ENCODE data around the gene LDB3. TPM values are rescaled to one million over a fixed set of nuclear protein-coding genes. Genes with fewer than 3 reads are reported as not detected.

LDB3 gene
- total and polyA plus RNA-seq, 9 of the 15 experiments (the other 6 are each of a cell fraction or from before 2014, with no cell fraction given): 0.03 TPM; not detected in 8

GRCh38 chr10:86692664-86693063, 24.4 kb downstream of the LDB3 start:
- in situ Hi-C loops (cut with MboI) (no loop called here), intact Hi-C loops (cut with micrococcal nuclease) (no loop called here)
- POLR2A ChIA-PET: interaction anchor here (0.7 kb wide), 1 partner anchor 299 kb away, joined by 3 read pairs; no protein-coding TSS in a partner anchor

More at GRCh38 chr10:86692664-86693063, 24.4 kb downstream of the LDB3 start:
- H3K4me2 ChIP-seq (ENCODE audit: insufficient read depth, low read length): no peak overlapping the region
- H3K9me3 ChIP-seq (replicated peaks; ENCODE audit: control insufficient read depth, insufficient read depth, low read depth, low read length): no peaks in the 10 kb centered on the region
- H2AFZ ChIP-seq (ENCODE audit: low read depth, low read length): no peak overlapping the region
- no peak for FAIRE-seq
- BruUV-seq (replicated peaks): no TSS peak
- H3K79me2 ChIP-seq (ENCODE audit: control insufficient read depth, insufficient read depth, low read length): no peaks in the 10 kb centered on the region
- TF ChIP-seq RBM17 (IDR thresholded peaks at IDR 0.05; ENCODE audit: borderline replicate concordance, low read depth, low read length): no peak
- TF ChIP-seq RBM15 (IDR thresholded peaks at IDR 0.05; ENCODE audit: insufficient read depth, low read length): no peak
- no peak for TF ChIP-seq E2F4 (CRISPR knock-in tag; IDR thresholded peaks at IDR 0.05; ENCODE audit: low read depth)
- no peak for TF ChIP-seq ZNF184 (CRISPR knock-in tag; IDR thresholded peaks at IDR 0.05)
- TF ChIP-seq ATF6 (CRISPR knock-in tag; IDR thresholded peaks at IDR 0.05): no peak
- no peak for TF ChIP-seq RFX1 (IDR thresholded peaks at IDR 0.05)
- no peak for TF ChIP-seq ESRRA (IDR thresholded peaks at IDR 0.05; ENCODE audit: borderline replicate concordance, low read depth)
- TF ChIP-seq CBFA2T3 (IDR thresholded peaks at IDR 0.05): no peak
- TF ChIP-seq TSC22D4 (tag; IDR thresholded peaks at IDR 0.05): no peak
- TF ChIP-seq KLF13 (tag; IDR thresholded peaks at IDR 0.05; ENCODE audit: borderline replicate concordance, low read depth): no peak
- TF ChIP-seq JUNB (CRISPR knock-in tag; conservative IDR thresholded peaks at IDR 0.05): no peak
- TF ChIP-seq CREB1 (IDR thresholded peaks at IDR 0.05): no peak
- TF ChIP-seq CREB1 (CRISPR knock-in tag; IDR thresholded peaks at IDR 0.05): no peak
- TF ChIP-seq GABPA (tag; conservative IDR thresholded peaks at IDR 0.05; ENCODE audit: low read depth): no peak
- no peak for TF ChIP-seq HINFP (tag; conservative IDR thresholded peaks at IDR 0.05; ENCODE audit: low read depth)
- no peak for TF ChIP-seq ZNF41 (CRISPR knock-in tag; conservative IDR thresholded peaks at IDR 0.05)
- TF ChIP-seq STAT5B (CRISPR knock-in tag; IDR thresholded peaks at IDR 0.05): no peak
- TF ChIP-seq ARID2 (IDR thresholded peaks at IDR 0.05): no peak
- no peak for TF ChIP-seq ZNF274 (IDR thresholded peaks at IDR 0.05; ENCODE audit: borderline replicate concordance, low read depth, low read length)
- TF ChIP-seq EP400 (IDR thresholded peaks at IDR 0.05): no peak
- CTCF ChIA-PET (ENCODE audit: low intra/inter-chr PET ratio): no interaction called here
- no peak overlapping the region for H3K27ac ChIP-seq (ENCODE audit: extremely low read depth, low read depth, low read length)
- DNase-seq (ENCODE audit: extremely low read depth in 1 of 4, low spot score in 3 of 4): no peak
- H3K9me1 ChIP-seq (ENCODE audit: control insufficient read depth, insufficient read depth, low read length): peaks cover 3% of the 10 kb centered on the region
- H3K27me3 ChIP-seq (ENCODE audit: control insufficient read depth in 2 of 2, insufficient read depth in 2 of 2, low read length in 2 of 2): peaks cover 0 to 5% of the 10 kb centered on the region in 2 experiments; a peak in 1 of 5 replicates
- H3K4me3 ChIP-seq: no peak overlapping the region
- no peaks in the 10 kb centered on the region for H3K36me3 ChIP-seq (ENCODE audit: control insufficient read depth, insufficient read depth, low read length)
- H4K20me1 ChIP-seq (replicated peaks; ENCODE audit: control insufficient read depth, insufficient read depth, low read length): no peaks in the 10 kb centered on the region
- H3K4me1 ChIP-seq (replicated peaks in 1 of 2; ENCODE audit: control insufficient read depth in 2 of 2, insufficient read depth in 2 of 2, low read length in 2 of 2): peaks cover 0 to 6% of the 10 kb centered on the region in 2 experiments; a peak in 1 of 5 replicates
- no peak overlapping the region for H3K9ac ChIP-seq (ENCODE audit: insufficient read depth in 1 of 2, low read depth in 2 of 2, low read length in 2 of 2)
- no peak for ATAC-seq
- 4% methylated on average over 4 of the region's 7 CpGs for WGBS (ENCODE audit: insufficient coverage, low coverage, missing lambda C conversion rate)
